Activated CD4-positive, alpha-beta T cell treated with anti-CD3 and anti-CD28 coated beads, Interleukin-2, amount 10 ng/mL, durations not matched to agents 24 days and 14 days (primary cell): ENCODE data around the gene AVPR1B. TPM values are rescaled to one million over a fixed set of nuclear protein-coding genes. Genes with fewer than 3 reads are reported as not detected.

Source experiments
- DNase-seq: peaks from one replicate; pipeline ENCODE4 v3.0.0; 2022
- H3K27ac Mint-ChIP-seq: one replicate; pipeline ENCODE4 v1.8.0; 2022; ENCODE audit warnings: mild to moderate bottlenecking, mixed read lengths
- H3K27me3 Mint-ChIP-seq: one replicate; pipeline ENCODE4 v1.8.0; 2022; ENCODE audit warnings: mixed read lengths
- H3K36me3 Mint-ChIP-seq: one replicate; pipeline ENCODE4 v1.8.0; 2022; ENCODE audit warnings: low read depth, mild to moderate bottlenecking, mixed read lengths
- H3K4me1 Mint-ChIP-seq: one replicate; pipeline ENCODE4 v1.8.0; 2021; ENCODE audit warnings: mixed read lengths
- H3K4me3 Mint-ChIP-seq: one replicate; pipeline ENCODE4 v1.8.0; 2022; ENCODE audit warnings: mild to moderate bottlenecking, moderate library complexity, mixed read lengths
- H3K9me3 Mint-ChIP-seq: one replicate; pipeline ENCODE4 v1.8.0; 2021; ENCODE audit warnings: mixed read lengths
- intact Hi-C: fragments of 100-400 bp; cut with micrococcal nuclease; formaldehyde crosslinking; loops from one replicate; pipeline ENCODE4 v1.15.1; 2023
- total RNA-seq: library from RNA; stranded (reverse); gene quantifications from 2 replicates; pipeline ENCODE4 v1.2.3, GENCODE V29; 2022

The AVPR1B gene
- total RNA-seq, 1 donor from 2014 or later, result not detected

DNA sequence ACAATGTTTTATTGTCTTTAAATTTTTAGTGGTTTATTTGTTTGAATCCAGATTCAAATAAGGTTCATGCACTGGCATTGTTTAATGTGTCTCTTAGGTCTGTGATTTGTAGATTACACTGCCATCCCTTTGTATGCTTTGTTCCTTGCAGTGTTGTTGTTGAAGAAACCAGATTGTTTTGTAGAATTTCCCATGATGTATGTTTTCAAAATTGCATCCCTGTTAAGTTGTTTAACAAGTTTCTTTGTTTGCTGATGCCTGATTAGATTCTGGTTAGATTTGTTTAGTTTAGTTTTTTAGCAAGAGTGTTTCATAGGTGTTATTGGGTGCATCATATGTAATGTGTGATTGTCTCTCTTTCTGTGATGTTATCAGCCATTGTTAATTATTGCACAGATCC is 5.5 kb upstream of the AVPR1B start:
- Mint-ChIP-seq H3K4me3 (no peak overlapping the region), H3K9me3 (no peaks in the 10 kb centered on the region), H3K27me3 (peaks cover 59% of the 10 kb centered on the region), H3K4me1 (peaks cover 1% of the 10 kb centered on the region), H3K27ac (no peak overlapping the region), H3K36me3 (no peaks in the 10 kb centered on the region)
- intact Hi-C loops, result no loop called here
- no peak for DNase-seq

DNA sequence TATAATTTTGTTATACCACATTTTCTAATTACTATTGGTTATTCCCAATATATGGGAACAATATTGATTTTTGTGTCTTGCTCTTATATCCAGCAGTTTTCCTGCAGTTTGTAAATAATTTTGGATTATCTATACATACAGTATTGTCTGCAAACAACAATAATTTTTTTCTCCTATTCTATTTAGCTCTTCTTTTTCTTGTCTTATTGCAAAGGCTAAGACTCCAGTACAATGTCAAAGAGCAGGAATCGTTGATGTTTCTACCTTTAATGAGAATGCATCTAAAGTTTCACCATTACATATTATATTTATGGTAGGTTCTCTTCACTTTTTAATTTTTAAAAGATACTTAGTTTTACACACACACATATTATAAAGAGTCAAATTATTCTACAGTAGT is 4.1 kb upstream of the AVPR1B start:
- DNase-seq, result no peak
- Mint-ChIP-seq H3K36me3 (no peaks in the 10 kb centered on the region), H3K27me3 (peaks cover 60% of the 10 kb centered on the region), H3K9me3 (no peaks in the 10 kb centered on the region), H3K4me3 (no peak overlapping the region), H3K4me1 (peaks cover 2% of the 10 kb centered on the region), H3K27ac (no peak overlapping the region)
- intact Hi-C loops, result no loop called here

GRCh38 chr1:206120406-206120805 is 3.2 kb upstream of the AVPR1B start:
- Mint-ChIP-seq H3K27me3 (peaks cover 61% of the 10 kb centered on the region), H3K9me3 (no peaks in the 10 kb centered on the region)

GRCh38 chr1:206116873-206117150 is 376 bp downstream of the AVPR1B start:
- Mint-ChIP-seq H3K36me3 (no peaks in the 10 kb centered on the region), H3K4me1 (peaks cover 2% of the 10 kb centered on the region), H3K4me3 (peak overlapping the region; percentile 17), H3K27me3 (peaks cover 67% of the 10 kb centered on the region), H3K27ac (no peak overlapping the region), H3K9me3 (no peaks in the 10 kb centered on the region)
- intact Hi-C loops, result no loop called here
- no peak for DNase-seq

More at GRCh38 chr1:206120406-206120805, 3.2 kb upstream of the AVPR1B start:
- intact Hi-C loops, result no loop called here
- Mint-ChIP-seq H3K36me3 (no peaks in the 10 kb centered on the region), H3K27ac (no peak overlapping the region), H3K4me3 (no peak overlapping the region), H3K4me1 (peaks cover 2% of the 10 kb centered on the region)
- DNase-seq, result no peak

GRCh38 chr1:206116191-206116872 is 856 bp downstream of the AVPR1B start:
- Mint-ChIP-seq H3K27me3 (peaks cover 68% of the 10 kb centered on the region), H3K27ac (no peak overlapping the region), H3K4me1 (peaks cover 2% of the 10 kb centered on the region), H3K4me3 (peak overlapping the region; percentile 24), H3K9me3 (no peaks in the 10 kb centered on the region), H3K36me3 (no peaks in the 10 kb centered on the region)
- intact Hi-C loops, result no loop called here
- no peak for DNase-seq

GRCh38 chr1:206115791-206116190 is 1.4 kb downstream of the AVPR1B start:
- intact Hi-C loops, result no loop called here
- Mint-ChIP-seq H3K4me1 (peaks cover 2% of the 10 kb centered on the region), H3K36me3 (no peaks in the 10 kb centered on the region), H3K4me3 (no peak overlapping the region), H3K27ac (no peak overlapping the region), H3K27me3 (peaks cover 64% of the 10 kb centered on the region), H3K9me3 (no peaks in the 10 kb centered on the region)
- DNase-seq, result no peak

- H3K36me3 Mint-ChIP-seq, result no peaks in the 10 kb centered on the region
- H3K4me1 Mint-ChIP-seq, result peaks cover 2% of the 10 kb centered on the region
- H3K27ac Mint-ChIP-seq, result no peak overlapping the region
- no peaks in the 10 kb centered on the region for H3K9me3 Mint-ChIP-seq
- H3K27me3 Mint-ChIP-seq, result peaks cover 58% of the 10 kb centered on the region
- H3K4me3 Mint-ChIP-seq, result no peak overlapping the region
- no peak for DNase-seq
- intact Hi-C loops, result no loop called here
Observed at GRCh38 chr1:206114692-206115640, 2.2 kb downstream of the AVPR1B start.

DNA sequence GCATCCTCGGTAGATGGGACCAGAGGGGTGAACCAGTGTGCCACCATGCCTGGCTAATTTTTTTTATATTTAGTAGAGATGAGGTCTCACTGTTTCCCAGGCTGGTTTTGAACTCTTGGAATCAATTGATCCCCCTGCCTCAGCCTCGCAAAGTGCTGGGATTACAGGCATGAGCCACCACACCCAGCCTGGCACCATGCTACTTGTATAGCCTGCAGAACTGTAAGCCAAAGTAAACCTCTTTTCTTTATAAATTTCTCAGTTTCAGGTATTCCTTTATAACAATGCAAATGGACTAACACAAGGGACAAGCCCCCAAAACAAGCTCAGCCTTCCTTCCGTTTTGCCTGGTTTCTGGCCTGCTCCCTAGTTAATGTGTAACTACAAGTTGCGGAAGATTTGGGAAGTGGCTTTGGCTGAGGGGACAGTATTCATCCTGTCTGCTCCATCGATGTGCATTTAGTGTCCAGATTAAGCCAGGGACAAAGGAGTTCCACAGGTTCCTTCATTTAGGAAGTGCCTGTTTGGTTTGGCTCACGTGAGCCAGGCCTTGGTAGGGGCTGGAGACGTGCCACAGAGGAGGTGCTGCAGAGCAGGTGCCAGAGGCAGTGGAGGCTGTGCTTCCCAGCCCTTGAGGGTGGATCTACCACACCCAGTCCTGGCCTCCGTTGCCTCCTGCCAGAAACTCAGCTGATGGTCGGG is 4.4 kb downstream of the AVPR1B start:
- Mint-ChIP-seq H3K27me3 (peaks cover 48% of the 10 kb centered on the region), H3K36me3 (no peaks in the 10 kb centered on the region), H3K27ac (no peak overlapping the region), H3K9me3 (no peaks in the 10 kb centered on the region), H3K4me3 (no peak overlapping the region), H3K4me1 (peaks cover 2% of the 10 kb centered on the region)
- no peak for DNase-seq
- intact Hi-C loops, result no loop called here

GRCh38 chr1:206111271-206111927 is 5.8 kb downstream of the AVPR1B start:
- Mint-ChIP-seq H3K9me3 (no peaks in the 10 kb centered on the region), H3K4me3 (no peak overlapping the region), H3K27me3 (peaks cover 39% of the 10 kb centered on the region), H3K36me3 (no peaks in the 10 kb centered on the region), H3K27ac (no peak overlapping the region), H3K4me1 (no peaks in the 10 kb centered on the region)
- no peak for DNase-seq
- intact Hi-C loops, result no loop called here

DNA sequence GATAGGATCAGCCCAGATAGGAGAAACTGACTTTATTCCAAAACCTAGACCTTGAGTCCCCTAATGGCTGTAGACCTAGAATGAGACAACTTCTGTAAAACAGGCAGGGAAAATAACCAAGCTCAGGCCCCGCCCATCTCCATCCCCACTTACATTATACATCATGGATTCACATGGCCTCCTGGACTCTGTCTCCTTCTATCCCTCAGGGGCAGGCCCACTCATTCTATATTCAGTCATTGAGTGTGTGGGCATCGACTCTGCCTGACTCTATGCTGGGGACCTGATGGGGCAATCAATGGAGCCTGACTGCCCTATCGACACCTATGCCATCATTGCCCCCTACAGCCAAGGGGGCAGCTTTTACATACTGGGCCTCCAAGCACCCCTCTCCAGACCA is 6.4 kb downstream of the AVPR1B start:
- H3K27ac Mint-ChIP-seq, result no peak overlapping the region
- no peaks in the 10 kb centered on the region for H3K9me3 Mint-ChIP-seq
- no peaks in the 10 kb centered on the region for H3K4me1 Mint-ChIP-seq
- H3K27me3 Mint-ChIP-seq, result peaks cover 34% of the 10 kb centered on the region
- no peak overlapping the region for H3K4me3 Mint-ChIP-seq
- no peaks in the 10 kb centered on the region for H3K36me3 Mint-ChIP-seq
- DNase-seq, result no peak
- intact Hi-C loops, result no loop called here

GRCh38 chr1:206110161-206110560 is 7.0 kb downstream of the AVPR1B start:
- intact Hi-C loops, result no loop called here
- Mint-ChIP-seq H3K9me3 (no peaks in the 10 kb centered on the region), H3K4me3 (no peak overlapping the region), H3K36me3 (no peaks in the 10 kb centered on the region), H3K27me3 (peaks cover 28% of the 10 kb centered on the region), H3K27ac (no peak overlapping the region), H3K4me1 (no peaks in the 10 kb centered on the region)
- DNase-seq, result no peak

DNA sequence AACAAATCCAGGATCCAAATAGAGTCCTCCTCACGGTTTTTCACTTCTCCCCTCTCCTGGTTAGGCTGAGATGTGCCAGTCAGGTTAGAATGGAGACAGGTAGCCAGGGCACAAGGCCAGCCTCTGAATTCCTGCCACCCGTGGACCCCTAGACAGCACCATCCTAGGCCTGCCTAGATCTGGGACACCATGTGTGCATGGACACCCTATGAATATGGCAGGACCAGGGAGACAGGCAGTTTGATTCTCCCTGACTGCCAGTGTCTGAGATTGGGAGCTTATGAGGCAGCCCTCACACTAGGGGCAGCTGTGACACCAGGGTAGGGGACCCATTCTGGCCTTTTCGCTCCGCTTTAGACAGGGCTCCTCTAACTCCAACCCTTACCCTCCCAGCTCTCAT is 7.5 kb downstream of the AVPR1B start:
- peaks cover 25% of the 10 kb centered on the region for H3K27me3 Mint-ChIP-seq
- H3K9me3 Mint-ChIP-seq, result no peaks in the 10 kb centered on the region
- intact Hi-C loops, result loop anchor here (10.0 kb wide), 1 partner anchor 315 kb away; no protein-coding TSS in a partner anchor
- no peak overlapping the region for H3K27ac Mint-ChIP-seq
- no peak for DNase-seq
- H3K4me1 Mint-ChIP-seq, result no peaks in the 10 kb centered on the region
- no peak overlapping the region for H3K4me3 Mint-ChIP-seq
- H3K36me3 Mint-ChIP-seq, result no peaks in the 10 kb centered on the region

DNA sequence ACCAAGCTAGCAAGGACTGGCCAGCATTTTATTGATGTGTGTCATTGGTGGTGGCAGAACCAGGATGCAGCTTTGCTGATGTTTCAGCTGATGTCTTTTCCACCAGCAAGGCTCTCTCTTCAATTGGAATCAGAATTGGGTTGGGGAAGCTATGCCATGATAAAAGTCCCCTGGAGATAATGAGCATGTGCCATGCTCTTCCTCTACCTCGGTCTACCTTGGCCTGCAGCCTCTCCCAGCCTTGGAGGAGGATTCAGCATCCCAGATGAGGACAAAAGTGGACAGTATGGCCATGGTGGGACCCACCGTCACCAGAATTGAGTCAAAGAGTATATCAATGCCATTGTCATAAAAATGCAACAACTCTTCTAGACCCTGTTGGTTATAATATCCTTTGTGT is 8.6 kb downstream of the AVPR1B start:
- Mint-ChIP-seq H3K9me3 (no peaks in the 10 kb centered on the region), H3K4me3 (no peak overlapping the region), H3K27ac (no peak overlapping the region), H3K4me1 (peaks cover 2% of the 10 kb centered on the region), H3K36me3 (no peaks in the 10 kb centered on the region), H3K27me3 (peaks cover 19% of the 10 kb centered on the region)
- no peak for DNase-seq
- intact Hi-C loops, result loop anchor here (10.0 kb wide), 1 partner anchor 314 kb away; no protein-coding TSS in a partner anchor
